Measurements from ENCODE around the gene MSI2.
A peak's percentile ranks its signal among the peaks of the same experiment; 100 is the strongest.

MSI2 gene

DNA sequence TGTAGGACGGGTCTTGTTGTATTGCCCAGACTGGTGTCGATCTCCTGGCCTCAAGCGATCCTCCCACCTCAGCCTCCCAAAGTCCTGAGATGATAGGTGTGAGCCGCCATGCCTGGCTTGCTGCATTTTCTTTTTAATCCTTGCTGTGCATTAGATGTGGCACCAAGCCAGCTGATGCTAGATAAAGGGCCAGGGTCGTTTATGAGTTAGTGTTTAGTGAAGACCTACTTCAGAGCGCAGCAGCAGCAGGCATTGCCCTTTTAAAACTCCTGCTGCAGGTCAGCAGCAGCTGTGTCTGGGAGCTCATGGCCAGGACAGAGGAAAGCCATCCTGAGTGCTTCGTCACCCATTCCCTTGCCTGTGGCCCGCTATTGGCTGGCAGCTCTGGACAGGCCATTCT lies 251.5 kb downstream of the MSI2 start:
- ATAC-seq, result no peak
- no peak overlapping the region for H3K4me3 Mint-ChIP-seq
- H3K4me1 Mint-ChIP-seq, result peaks cover 21% of the 10 kb centered on the region
- H3K27ac Mint-ChIP-seq, result no peak overlapping the region
- no peaks in the 10 kb centered on the region for H3K27me3 Mint-ChIP-seq
- no peaks in the 10 kb centered on the region for H3K9me3 Mint-ChIP-seq
- H3K36me3 Mint-ChIP-seq, result peaks cover 18% of the 10 kb centered on the region

DNA sequence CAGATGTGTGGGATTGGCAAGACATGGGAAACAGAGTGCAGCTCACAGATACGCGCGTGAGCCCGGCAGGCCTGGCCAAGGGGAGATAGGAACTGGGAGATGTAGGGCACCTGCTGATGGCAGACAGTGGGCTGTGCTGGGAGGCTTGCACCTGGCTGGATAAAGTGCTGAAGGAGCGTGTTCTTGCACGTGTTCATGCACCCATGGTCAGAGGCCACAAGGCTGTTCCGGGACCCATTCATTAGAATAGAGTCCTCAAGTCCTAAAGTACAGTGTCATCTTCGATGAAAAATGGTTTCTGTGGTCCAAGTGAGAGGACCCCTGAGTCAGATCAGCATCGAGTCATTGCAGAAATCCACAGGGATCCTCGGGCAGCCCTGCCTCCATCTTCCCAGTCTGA lies 252.3 kb downstream of the MSI2 start:
- H3K27ac Mint-ChIP-seq, result no peak overlapping the region
- H3K9me3 Mint-ChIP-seq, result no peaks in the 10 kb centered on the region
- no peak for ATAC-seq
- H3K36me3 Mint-ChIP-seq, result peaks cover 18% of the 10 kb centered on the region
- H3K27me3 Mint-ChIP-seq, result no peaks in the 10 kb centered on the region
- H3K4me1 Mint-ChIP-seq, result peaks cover 21% of the 10 kb centered on the region
- no peak overlapping the region for H3K4me3 Mint-ChIP-seq

DNA sequence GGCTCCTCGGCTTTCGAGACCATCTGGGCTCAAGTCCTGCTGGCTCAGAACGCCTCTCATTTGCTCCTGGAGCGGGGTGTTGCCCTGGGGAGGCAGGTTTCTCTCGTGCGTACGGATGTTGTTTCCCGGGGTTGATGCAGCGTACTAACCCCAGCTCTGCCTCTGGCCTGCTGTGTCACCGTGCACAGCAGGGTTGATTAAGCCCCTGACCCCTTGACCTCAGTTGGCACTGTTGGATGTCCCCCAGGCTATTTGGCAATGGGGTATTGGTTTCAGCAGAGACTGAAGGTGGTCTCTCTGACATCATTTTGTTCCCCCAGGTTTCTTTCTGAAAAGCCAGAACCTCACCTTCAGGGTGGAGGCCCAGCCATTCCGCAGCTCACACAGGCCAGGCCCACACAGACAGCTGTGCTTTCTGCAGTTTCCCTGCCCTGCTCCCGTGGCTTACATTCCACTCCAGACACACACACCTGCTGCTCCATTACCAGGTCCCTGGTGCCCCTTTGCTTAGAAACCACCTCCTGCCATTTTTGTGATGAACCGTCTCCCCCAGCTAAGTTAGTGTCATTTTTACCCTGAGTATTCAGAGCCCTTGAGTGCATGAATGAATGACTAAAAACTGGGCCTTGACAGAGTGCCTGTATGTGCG lies 255.3 kb downstream of the MSI2 start:
- H3K9me3 Mint-ChIP-seq, result no peaks in the 10 kb centered on the region
- H3K36me3 Mint-ChIP-seq, result peaks cover 18% of the 10 kb centered on the region
- H3K4me1 Mint-ChIP-seq, result peaks cover 21% of the 10 kb centered on the region
- ATAC-seq, result no peak
- H3K27me3 Mint-ChIP-seq, result no peaks in the 10 kb centered on the region
- no peak overlapping the region for H3K27ac Mint-ChIP-seq
- no peak overlapping the region for H3K4me3 Mint-ChIP-seq

DNA sequence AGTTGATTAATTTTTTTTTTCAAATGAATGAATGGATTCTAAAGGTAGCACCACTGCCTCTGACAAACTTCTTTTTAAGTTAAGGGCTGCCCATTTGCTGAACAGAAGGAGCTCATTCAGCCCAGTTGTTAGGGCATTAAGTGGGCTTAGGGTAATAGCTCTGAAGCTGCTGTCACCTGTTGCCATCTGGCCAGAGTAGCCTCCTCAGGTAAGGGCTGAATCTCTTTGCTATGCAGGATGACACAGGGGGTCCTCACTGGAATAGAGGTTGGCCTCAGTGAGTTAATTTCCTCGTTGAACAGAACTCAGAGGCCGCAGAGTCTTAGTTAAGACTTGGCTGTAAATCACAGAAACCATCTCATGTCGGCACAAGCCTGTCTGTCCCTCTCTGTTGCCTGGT lies 255.9 kb downstream of the MSI2 start:
- peaks cover 21% of the 10 kb centered on the region for H3K4me1 Mint-ChIP-seq
- H3K9me3 Mint-ChIP-seq, result no peaks in the 10 kb centered on the region
- no peak for ATAC-seq
- peaks cover 18% of the 10 kb centered on the region for H3K36me3 Mint-ChIP-seq
- no peaks in the 10 kb centered on the region for H3K27me3 Mint-ChIP-seq
- H3K27ac Mint-ChIP-seq, result no peak overlapping the region
- H3K4me3 Mint-ChIP-seq, result no peak overlapping the region

DNA sequence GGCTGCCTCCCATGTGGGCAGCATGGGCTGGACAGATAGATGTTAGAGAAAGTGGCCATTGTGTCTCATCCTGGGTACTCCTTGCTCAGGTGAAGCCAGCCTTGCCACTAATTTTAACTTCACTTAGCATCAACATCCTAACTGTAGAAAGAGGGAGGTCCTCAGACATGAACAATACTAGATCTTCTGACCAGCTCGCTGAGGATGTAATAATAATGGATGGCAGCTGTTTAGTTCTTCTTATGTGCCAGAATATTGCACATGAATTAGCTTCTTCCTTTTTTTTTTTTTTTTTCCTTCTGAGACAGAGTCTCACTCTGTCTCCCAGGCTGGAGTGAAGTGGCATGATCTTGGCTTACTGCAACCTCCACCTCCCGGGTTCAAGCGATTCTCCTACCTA lies 256.4 kb downstream of the MSI2 start:
- H3K4me3 Mint-ChIP-seq, result no peak overlapping the region
- peaks cover 21% of the 10 kb centered on the region for H3K4me1 Mint-ChIP-seq
- no peaks in the 10 kb centered on the region for H3K9me3 Mint-ChIP-seq
- no peaks in the 10 kb centered on the region for H3K27me3 Mint-ChIP-seq
- H3K36me3 Mint-ChIP-seq, result peaks cover 18% of the 10 kb centered on the region
- no peak for ATAC-seq
- H3K27ac Mint-ChIP-seq, result no peak overlapping the region

DNA sequence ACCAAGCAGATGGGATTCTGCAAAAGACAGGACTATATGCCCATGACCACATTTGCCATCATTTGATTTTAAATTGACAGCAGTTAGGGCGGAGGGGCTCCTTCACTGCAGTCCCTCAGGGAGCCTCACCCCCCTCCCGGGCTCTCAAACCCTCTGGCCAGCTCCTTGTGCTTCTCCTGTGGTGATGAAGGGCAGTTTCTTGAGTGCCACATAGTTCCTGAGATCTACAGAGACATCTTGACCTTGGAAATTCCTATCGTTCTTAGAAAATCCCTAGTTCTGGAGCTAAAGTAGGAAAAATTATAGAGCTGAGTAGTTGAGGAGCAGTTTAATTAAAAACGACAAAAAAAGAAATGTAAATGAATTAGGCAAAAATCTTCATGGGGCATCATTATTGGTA lies 257.2 kb downstream of the MSI2 start:
- Mint-ChIP-seq H3K4me3 (no peak overlapping the region), H3K4me1 (peaks cover 17% of the 10 kb centered on the region), H3K27ac (no peak overlapping the region), H3K27me3 (no peaks in the 10 kb centered on the region), H3K36me3 (peaks cover 15% of the 10 kb centered on the region), H3K9me3 (no peaks in the 10 kb centered on the region)
- no peak for ATAC-seq

DNA sequence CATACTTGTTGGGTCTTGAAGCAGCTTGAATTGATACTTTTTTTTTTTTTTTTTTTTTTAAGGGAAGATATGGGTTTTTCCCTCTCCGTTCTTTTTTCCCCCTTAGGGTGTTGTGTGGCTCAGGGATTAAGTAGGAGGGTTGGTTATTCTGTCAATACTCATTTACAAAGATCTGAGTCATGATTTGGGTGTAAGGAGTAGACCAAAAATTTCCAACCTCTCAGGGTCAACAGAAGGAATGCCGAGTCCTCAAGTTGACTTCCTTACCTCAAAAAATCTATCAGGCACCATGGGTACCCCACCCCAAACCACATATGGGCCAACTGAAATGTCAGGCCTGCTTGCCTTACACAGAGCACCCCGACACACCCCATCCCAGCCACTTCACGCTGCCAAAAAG lies 258.3 kb downstream of the MSI2 start:
- peaks cover 13% of the 10 kb centered on the region for H3K36me3 Mint-ChIP-seq
- no peaks in the 10 kb centered on the region for H3K9me3 Mint-ChIP-seq
- no peaks in the 10 kb centered on the region for H3K27me3 Mint-ChIP-seq
- H3K4me3 Mint-ChIP-seq, result no peak overlapping the region
- H3K4me1 Mint-ChIP-seq, result peaks cover 8% of the 10 kb centered on the region
- no peak for ATAC-seq
- no peak overlapping the region for H3K27ac Mint-ChIP-seq

DNA sequence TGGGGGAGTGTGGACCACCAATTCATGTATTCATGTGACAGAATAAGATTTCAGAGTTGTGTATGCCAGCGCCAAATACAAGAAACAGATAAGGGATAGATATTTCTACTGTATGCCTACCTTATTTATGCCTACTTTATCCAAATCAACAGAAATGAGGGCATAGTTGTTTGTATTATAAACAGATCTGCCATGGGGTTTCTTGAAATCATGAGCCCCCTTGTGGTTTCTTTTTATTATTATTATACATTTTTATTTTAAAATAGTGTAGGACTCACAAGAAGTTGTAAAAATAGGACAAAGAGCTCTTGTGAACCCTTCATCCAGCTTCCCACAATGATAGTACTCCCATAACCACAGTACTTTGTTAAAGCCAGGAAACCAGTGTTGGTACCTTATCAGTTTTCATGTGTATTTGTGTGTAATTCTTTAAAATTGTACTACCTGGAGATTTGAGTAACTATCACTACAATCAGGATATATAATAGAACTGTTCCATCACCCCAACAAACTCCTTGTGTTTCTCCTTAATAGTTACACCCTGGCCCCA lies 259.4 kb downstream of the MSI2 start:
- Mint-ChIP-seq H3K4me3 (no peak overlapping the region), H3K27ac (no peak overlapping the region)

DNA sequence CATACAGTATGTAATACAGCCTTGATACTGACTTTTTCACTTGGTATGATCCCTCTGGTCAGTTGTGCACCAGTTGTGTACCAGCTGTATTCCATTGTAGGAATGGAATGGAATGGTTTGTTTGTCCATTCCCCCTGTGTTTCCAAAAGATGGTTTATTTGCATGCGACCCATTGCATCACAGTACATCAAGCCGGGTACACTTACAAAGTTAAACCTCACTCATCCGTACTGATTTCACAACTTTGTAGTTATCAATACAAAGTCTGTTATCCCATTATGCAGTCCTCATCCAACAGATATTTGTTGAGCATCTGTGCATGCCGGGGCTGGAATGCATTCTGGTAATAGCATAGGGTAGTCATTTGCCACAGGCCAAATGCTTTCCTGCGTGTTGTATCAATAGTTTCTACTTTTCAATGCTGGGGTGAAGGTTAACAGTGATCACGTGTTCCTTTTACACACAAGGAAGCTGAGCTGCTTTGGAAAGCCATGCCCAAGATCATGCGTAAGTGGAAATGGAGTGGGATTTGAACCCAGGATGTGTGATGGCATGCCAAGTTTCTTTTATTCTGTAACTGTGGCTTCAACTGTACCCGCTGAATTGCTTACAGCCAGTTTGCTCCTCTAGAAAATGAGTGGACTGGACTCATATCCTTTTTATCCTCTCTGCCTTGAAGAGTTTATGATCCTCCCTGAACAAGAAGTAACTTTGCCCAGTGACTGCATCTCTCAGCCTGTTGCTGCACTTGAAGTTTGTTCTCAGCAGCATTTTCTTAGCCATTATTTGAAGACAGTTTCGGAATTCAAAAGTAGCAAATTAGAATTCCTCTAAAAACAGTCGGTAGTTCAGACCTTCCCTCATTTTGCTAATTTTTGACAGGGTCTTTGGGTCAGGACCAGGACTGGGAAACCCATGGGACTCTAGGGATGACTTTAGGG lies 260.2 kb downstream of the MSI2 start:
- ATAC-seq, result no peak
- Mint-ChIP-seq H3K4me1 (peaks cover 8% of the 10 kb centered on the region), H3K27me3 (no peaks in the 10 kb centered on the region), H3K4me3 (no peak overlapping the region), H3K9me3 (no peaks in the 10 kb centered on the region), H3K27ac (no peak overlapping the region), H3K36me3 (peaks cover 6% of the 10 kb centered on the region)

More for the DNA sequence above, 259.4 kb downstream of the MSI2 start:
- no peaks in the 10 kb centered on the region for H3K27me3 Mint-ChIP-seq
- H3K9me3 Mint-ChIP-seq, result no peaks in the 10 kb centered on the region
- ATAC-seq, result no peak
- H3K4me1 Mint-ChIP-seq, result no peaks in the 10 kb centered on the region
- H3K36me3 Mint-ChIP-seq, result peaks cover 6% of the 10 kb centered on the region

DNA sequence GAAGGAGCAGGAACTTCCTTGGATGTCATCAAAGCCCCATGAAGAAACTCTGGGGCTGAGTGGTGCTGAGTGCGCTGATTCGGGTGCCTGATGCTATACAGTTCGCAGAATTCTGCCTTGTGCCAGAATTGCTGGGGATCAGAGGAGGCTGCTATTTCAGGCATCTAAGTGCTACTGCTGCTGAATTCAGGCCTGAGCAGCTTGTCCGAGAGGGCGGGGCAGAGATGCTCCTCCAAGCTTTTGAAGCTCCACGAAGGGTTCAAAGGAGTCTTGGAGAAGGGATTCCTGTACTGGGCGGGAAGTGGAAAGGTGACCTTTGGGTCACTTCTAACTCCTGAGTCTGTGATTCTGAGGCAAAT lies 260.9 kb downstream of the MSI2 start:
- Mint-ChIP-seq H3K27ac (no peak overlapping the region), H3K4me3 (no peak overlapping the region), H3K4me1 (peaks cover 15% of the 10 kb centered on the region)

DNA sequence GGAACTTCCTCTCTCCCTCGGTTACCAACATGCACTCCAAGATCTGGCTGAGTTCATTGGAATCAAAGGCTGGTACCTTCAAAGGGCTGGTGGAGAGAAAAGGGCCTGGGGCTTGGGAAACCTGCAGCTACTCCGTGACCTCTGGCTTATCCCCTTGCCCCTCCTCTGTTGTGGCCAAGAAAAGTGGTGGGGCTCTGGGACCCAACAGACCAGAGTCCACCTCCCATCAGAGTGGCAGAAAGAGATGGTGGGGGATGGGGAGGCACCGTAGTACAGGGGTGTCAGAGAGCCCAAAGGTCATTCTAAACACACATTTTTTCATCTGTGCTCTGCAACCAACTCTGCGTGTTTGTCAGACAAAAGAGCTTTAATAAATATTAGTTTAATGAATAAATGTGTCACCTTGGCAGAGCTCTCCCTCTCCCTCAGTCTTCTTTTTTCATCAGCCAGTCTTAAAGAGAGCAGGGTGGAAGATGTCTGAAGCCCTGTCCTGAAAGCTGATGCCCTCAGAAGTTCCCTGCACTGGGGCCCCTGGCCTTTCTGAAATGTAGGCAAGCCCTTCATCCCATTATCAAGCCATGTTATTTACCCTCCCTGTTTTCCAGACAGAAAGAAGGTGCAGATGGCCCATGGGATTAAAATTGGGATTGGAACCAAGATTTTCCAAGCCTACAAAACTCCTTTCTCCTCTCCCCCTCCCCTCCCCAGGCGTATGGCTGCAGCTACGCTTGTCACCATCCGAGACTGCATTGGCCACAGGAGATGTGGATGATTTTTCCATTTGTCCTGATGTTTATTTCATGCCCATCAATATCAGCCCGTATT lies 261.5 kb downstream of the MSI2 start:
- H3K9me3 Mint-ChIP-seq, result no peaks in the 10 kb centered on the region
- H3K4me1 Mint-ChIP-seq, result peaks cover 17% of the 10 kb centered on the region
- no peak for ATAC-seq
- H3K36me3 Mint-ChIP-seq, result peaks cover 6% of the 10 kb centered on the region
- H3K27ac Mint-ChIP-seq, result no peak overlapping the region
- no peak overlapping the region for H3K4me3 Mint-ChIP-seq
- H3K27me3 Mint-ChIP-seq, result no peaks in the 10 kb centered on the region

More for the DNA sequence above, 260.9 kb downstream of the MSI2 start:
- H3K36me3 Mint-ChIP-seq, result peaks cover 6% of the 10 kb centered on the region
- H3K27me3 Mint-ChIP-seq, result no peaks in the 10 kb centered on the region
- H3K9me3 Mint-ChIP-seq, result no peaks in the 10 kb centered on the region
- no peak for ATAC-seq

DNA sequence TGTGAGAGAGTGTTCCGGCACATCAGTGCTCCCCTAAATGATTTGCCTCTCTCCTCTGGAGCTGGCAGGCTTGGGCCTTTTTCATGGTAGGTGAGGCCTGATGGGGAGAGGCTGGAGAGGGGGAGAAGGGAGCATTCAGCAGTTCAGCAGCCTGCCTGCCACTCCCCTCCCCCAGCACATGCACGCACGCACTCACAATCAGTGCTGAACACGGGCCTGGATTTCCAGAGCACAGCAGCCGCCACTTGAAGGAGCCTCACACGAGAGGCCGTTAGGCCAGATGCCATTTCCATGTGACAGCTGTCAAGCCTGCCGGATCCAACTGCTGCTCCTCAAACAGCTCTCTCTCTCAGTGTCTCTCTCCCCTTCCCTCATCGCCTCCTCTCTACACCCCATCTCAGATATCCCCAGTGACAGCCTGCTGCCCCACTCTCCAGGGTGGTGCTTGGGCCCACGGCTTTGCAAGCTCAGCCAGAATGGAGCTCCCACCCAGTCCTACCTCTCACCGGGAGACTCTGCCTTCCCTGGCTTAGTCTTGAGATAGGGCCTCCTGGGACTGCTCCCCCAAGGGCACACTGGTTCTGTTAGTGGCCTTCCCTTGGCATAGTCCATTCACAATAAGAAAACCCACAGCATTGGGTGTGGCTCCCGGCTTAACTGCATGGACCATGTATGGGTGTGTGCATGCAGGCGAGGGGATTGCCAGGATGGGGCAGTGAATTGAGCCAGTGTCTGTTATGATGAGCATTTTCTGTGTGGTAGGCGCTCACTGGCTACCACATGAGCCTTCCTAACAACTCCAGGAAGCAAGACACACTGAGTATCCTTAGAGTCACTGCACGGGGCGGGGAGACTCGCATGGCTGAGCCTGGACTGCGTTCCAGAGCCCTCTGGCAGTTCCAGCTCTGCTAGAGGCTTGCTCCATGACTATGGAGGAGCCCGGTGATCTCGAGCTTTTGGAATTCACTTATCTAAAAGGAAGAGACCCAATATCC lies 262.6 kb downstream of the MSI2 start:
- no peak overlapping the region for H3K27ac Mint-ChIP-seq
- H3K9me3 Mint-ChIP-seq, result no peaks in the 10 kb centered on the region
- no peak overlapping the region for H3K4me3 Mint-ChIP-seq
- H3K36me3 Mint-ChIP-seq, result peaks cover 6% of the 10 kb centered on the region
- no peaks in the 10 kb centered on the region for H3K27me3 Mint-ChIP-seq
- H3K4me1 Mint-ChIP-seq, result peaks cover 21% of the 10 kb centered on the region
- no peak for ATAC-seq

DNA sequence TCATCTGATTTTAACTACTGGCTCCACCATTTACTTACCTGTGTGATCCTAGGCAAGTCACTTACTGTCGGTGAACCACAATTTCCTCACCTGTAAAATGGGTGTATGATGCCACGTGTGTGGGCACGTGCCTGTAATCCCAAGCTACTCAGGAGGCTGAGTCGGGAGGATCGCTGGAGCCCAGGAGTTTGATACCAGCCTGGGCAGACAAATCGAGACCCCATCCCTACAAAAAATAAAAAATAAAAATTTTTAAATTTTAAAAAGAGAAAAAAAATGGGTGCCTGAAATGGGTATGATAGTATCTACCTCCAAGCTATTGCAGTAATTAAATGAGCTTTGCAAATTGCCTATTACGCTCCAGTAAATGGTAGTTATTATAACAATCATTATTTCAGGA lies 263.5 kb downstream of the MSI2 start:
- Mint-ChIP-seq H3K4me1 (peaks cover 30% of the 10 kb centered on the region), H3K36me3 (peaks cover 6% of the 10 kb centered on the region), H3K4me3 (no peak overlapping the region), H3K27me3 (no peaks in the 10 kb centered on the region), H3K9me3 (no peaks in the 10 kb centered on the region), H3K27ac (no peak overlapping the region)
- no peak for ATAC-seq

DNA sequence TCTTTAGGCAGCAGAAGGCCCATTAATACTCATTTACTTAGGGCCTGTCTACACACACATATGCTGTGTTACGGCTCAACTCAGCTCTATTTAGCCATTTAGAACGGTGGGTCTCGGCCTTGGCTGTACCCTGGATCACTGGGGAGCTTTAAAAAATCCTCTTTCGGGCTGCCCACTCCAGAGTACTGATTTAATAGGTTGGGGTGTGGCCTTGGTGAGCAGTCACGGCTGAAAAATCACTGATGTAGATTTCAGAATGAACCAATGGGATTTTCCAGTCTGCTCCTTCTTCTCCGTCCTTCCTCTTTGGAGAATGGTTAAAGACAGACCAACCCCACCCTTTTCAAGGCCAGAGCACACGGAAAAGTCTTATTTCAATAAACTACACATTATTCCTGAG lies 265.3 kb downstream of the MSI2 start:
- H3K36me3 Mint-ChIP-seq, result peaks cover 6% of the 10 kb centered on the region
- no peak overlapping the region for H3K4me3 Mint-ChIP-seq
- H3K9me3 Mint-ChIP-seq, result no peaks in the 10 kb centered on the region
- ATAC-seq, result no peak
- peaks cover 38% of the 10 kb centered on the region for H3K4me1 Mint-ChIP-seq
- peak overlapping the region; percentile 48 for H3K27ac Mint-ChIP-seq
- H3K27me3 Mint-ChIP-seq, result no peaks in the 10 kb centered on the region

All from stimulated activated memory B cell treated with anti-CD40 and anti-IgM and Interleukin-4, amounts not matched to agents 10 μg/mL and 1 μg/mL and 100 μg/mL, for 72 hours (primary cell).